Esophagus muscularis mucosa (tissue), 4 donors: ENCODE data around the gene OR2L2. TPM values are rescaled to one million over a fixed set of nuclear protein-coding genes. Genes with fewer than 3 reads are reported as not detected.

Source experiments
- DNase-seq: peaks from one replicate; pipeline ENCODE4 v3.0.0-alpha.2; 2017; ENCODE audit errors: extremely low spot score
- H3K27ac ChIP-seq, 4 donors: fragments of 200-600 bp; sonication (generic); replicated peaks in 1 of 4; 1 replicate in 3 of 4; 2 replicates in 1 of 4; pipeline ENCODE4 v1.5.1; 2016 to 2019; ENCODE audit warnings: mild to moderate bottlenecking in 1 of 4
- H3K27me3 ChIP-seq, 4 donors: fragments of 200-600 bp; sonication (generic); one replicate each; pipeline versions ENCODE4 v1.5.1 to v1.6.0; 2016 to 2019
- H3K36me3 ChIP-seq, 4 donors: fragments of 200-600 bp; sonication (generic); one replicate each; pipeline ENCODE4 v1.5.1; 2016 to 2019
- H3K4me1 ChIP-seq, 4 donors: fragments of 200-600 bp; sonication (generic); one replicate each; pipeline ENCODE4 v1.5.1; 2016 to 2019
- H3K4me3 ChIP-seq, 4 donors: fragments of 200-600 bp; sonication (generic); 1 replicate in 2 of 4; 2 replicates in 2 of 4; pipeline ENCODE4 v1.5.1; 2016 to 2019; ENCODE audit warnings: mild to moderate bottlenecking in 4 of 4, moderate library complexity in 1 of 4
- H3K9me3 ChIP-seq, 4 donors: fragments of 200-600 bp; sonication (generic); 1 replicate in 3 of 4; 2 replicates in 1 of 4; pipeline ENCODE4 v1.5.1; 2016 to 2019
- EP300 ChIP-seq: sonication (generic); formaldehyde crosslinking; IDR thresholded peaks from one replicate; pipeline ENCODE4 v1.6.1; 2017; ENCODE audit warnings: antibody characterized with exemption
- POLR2A ChIP-seq: fragments of 450-650 bp; IDR thresholded peaks from one replicate; pipeline ENCODE4 v1.6.1; 2017; ENCODE audit warnings: antibody characterized with exemption, moderate library complexity, mild to moderate bottlenecking, low read depth
- POLR2AphosphoS5 ChIP-seq, 2 donors: sonication (generic); formaldehyde crosslinking; IDR thresholded peaks; one replicate each; pipeline ENCODE4 v1.6.1; 2017; ENCODE audit warnings: antibody characterized with exemption in 2 of 2
- WGBS: methylation state at CpG from one replicate; pipeline ENCODE4 v1.1.5; 2018; 5-methylcytosine and 5-hydroxymethylcytosine counted together
- intact Hi-C: fragments of 100-400 bp; cut with DNase I; formaldehyde crosslinking; loops from one replicate; pipeline ENCODE4 v1.15.1; 2023
- total RNA-seq, 4 donors: library from RNA; depleted of rRNA; stranded (reverse); fragments of >200 nt; gene quantifications; one replicate each; pipeline versions ENCODE4 v1.1.0 to v1.2.1, GENCODE V29; 2016
- TF ChIP-seq, protein P1 (sequence below), 3 experiments: fragments of 200-600 bp in 2 of 3; fragments of 450-650 bp in 1 of 3; sonication (generic) in 2 of 3; IDR thresholded peaks; one replicate each; pipeline ENCODE4 v1.5.1; 2017 to 2019; ENCODE audit warnings: antibody characterized with exemption in 3 of 3, mild to moderate bottlenecking in 2 of 3, moderate library complexity in 1 of 3

Gene OR2L2
- not detected for total RNA-seq

- DNase-seq: no peak
- WGBS: 51% methylated on average over 2 of the region's 2 CpGs
- no peak within 1 kb of the TSS for H3K4me3 ChIP-seq
- TF ChIP-seq POLR2AphosphoS5 (IDR thresholded peaks at IDR 0.05) (no peak), EP300 (no peak), POLR2A (no peak)
- TF ChIP-seq, protein P1, sequence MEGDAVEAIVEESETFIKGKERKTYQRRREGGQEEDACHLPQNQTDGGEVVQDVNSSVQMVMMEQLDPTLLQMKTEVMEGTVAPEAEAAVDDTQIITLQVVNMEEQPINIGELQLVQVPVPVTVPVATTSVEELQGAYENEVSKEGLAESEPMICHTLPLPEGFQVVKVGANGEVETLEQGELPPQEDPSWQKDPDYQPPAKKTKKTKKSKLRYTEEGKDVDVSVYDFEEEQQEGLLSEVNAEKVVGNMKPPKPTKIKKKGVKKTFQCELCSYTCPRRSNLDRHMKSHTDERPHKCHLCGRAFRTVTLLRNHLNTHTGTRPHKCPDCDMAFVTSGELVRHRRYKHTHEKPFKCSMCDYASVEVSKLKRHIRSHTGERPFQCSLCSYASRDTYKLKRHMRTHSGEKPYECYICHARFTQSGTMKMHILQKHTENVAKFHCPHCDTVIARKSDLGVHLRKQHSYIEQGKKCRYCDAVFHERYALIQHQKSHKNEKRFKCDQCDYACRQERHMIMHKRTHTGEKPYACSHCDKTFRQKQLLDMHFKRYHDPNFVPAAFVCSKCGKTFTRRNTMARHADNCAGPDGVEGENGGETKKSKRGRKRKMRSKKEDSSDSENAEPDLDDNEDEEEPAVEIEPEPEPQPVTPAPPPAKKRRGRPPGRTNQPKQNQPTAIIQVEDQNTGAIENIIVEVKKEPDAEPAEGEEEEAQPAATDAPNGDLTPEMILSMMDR (IDR thresholded peaks at IDR 0.05): no peak
- no peak within 1 kb of the TSS for H3K27ac ChIP-seq
- no peaks in the 10 kb centered on the region for H3K36me3 ChIP-seq
- H3K9me3 ChIP-seq: peaks cover 0 to 14% (median 4%) of the 10 kb centered on the region in 4 donors
- H3K4me1 ChIP-seq: no peaks in the 10 kb centered on the region
- intact Hi-C loops: no loop called here
- H3K27me3 ChIP-seq: no peaks in the 10 kb centered on the region
These were observed at the start of gene OR2L2 for GRCh38 chr1:248029770-248030169. Gene OR2L2, plus strand, starts transcription at chr1:248030070. Its CDS starts 8,198 bp downstream, at chr1:248038268.

DNA sequence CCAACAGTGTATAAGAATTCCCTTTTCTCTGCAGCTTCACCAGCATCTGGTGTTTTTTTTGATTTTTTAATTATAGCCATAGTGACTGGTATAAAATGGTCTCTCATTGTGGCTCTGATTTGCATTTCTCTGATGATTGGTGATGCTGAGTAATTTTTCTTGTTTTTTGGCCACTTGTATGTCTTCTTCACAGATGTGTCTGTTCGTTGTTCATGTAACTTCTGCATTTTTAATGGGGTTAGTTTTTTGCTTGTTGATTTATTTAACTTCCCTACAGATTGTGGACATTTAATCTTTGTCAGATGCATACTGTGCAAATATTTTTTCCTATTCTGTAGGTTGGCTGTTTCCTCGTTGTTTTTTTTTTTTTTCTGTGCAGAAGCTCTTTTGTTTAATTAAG, 36.9 kb upstream of the OR2L2 start:
- H3K4me1 ChIP-seq: no peaks in the 10 kb centered on the region

GRCh38 chr1:247998811-247999210, 31.1 kb upstream of the OR2L2 start:
- 30% methylated on average over 2 of the region's 2 CpGs for WGBS
- no peaks in the 10 kb centered on the region for H3K27me3 ChIP-seq
- H3K36me3 ChIP-seq: no peaks in the 10 kb centered on the region
- no peak for TF ChIP-seq EP300
- TF ChIP-seq POLR2A: no peak
- TF ChIP-seq POLR2AphosphoS5 (IDR thresholded peaks at IDR 0.05): no peak
- TF ChIP-seq, protein P1 (IDR thresholded peaks at IDR 0.05): no peak
- H3K27ac ChIP-seq: no peak overlapping the region
- H3K4me1 ChIP-seq: no peaks in the 10 kb centered on the region
- no peak for DNase-seq
- H3K4me3 ChIP-seq: no peak overlapping the region
- intact Hi-C loops: no loop called here
- no peaks in the 10 kb centered on the region for H3K9me3 ChIP-seq

More for the DNA sequence above, 36.9 kb upstream of the OR2L2 start:
- Histone ChIP-seq H3K4me3 (no peak overlapping the region), H3K27ac (no peak overlapping the region), H3K36me3 (no peaks in the 10 kb centered on the region), H3K27me3 (no peaks in the 10 kb centered on the region), H3K9me3 (no peaks in the 10 kb centered on the region)
- no peak for DNase-seq
- intact Hi-C loops: no loop called here
- no peak for TF ChIP-seq POLR2A
- TF ChIP-seq EP300: no peak
- TF ChIP-seq POLR2AphosphoS5 (IDR thresholded peaks at IDR 0.05): no peak
- TF ChIP-seq, protein P1 (IDR thresholded peaks at IDR 0.05): no peak
- WGBS: 47% methylated on average over 2 of the region's 2 CpGs

- H3K4me3 ChIP-seq: no peak overlapping the region
- DNase-seq: no peak
- no peak overlapping the region for H3K27ac ChIP-seq
- H3K4me1 ChIP-seq: no peaks in the 10 kb centered on the region
- H3K36me3 ChIP-seq: no peaks in the 10 kb centered on the region
- no peak for TF ChIP-seq POLR2A
- no peak for TF ChIP-seq EP300
- no peak for TF ChIP-seq POLR2AphosphoS5 (IDR thresholded peaks at IDR 0.05)
- TF ChIP-seq, protein P1 (IDR thresholded peaks at IDR 0.05): no peak
- intact Hi-C loops: no loop called here
- no peaks in the 10 kb centered on the region for H3K9me3 ChIP-seq
- 81% methylated on average over 1 of the region's 1 CpG for WGBS
- no peaks in the 10 kb centered on the region for H3K27me3 ChIP-seq
These were observed 29.7 kb upstream of the OR2L2 start for GRCh38 chr1:248000169-248000568.

- WGBS: 64% methylated on average over 1 of the region's 1 CpG
These were observed 22.1 kb upstream of the OR2L2 start for GRCh38 chr1:248007778-248008177.

More at GRCh38 chr1:248007778-248008177, 22.1 kb upstream of the OR2L2 start:
- no peak for TF ChIP-seq POLR2A
- no peak for TF ChIP-seq EP300
- TF ChIP-seq, protein P1 (IDR thresholded peaks at IDR 0.05): no peak
- TF ChIP-seq POLR2AphosphoS5 (IDR thresholded peaks at IDR 0.05): no peak
- DNase-seq: no peak
- H3K9me3 ChIP-seq: peaks cover 0 to 35% (median 14%) of the 10 kb centered on the region in 4 donors
- H3K27me3 ChIP-seq: no peaks in the 10 kb centered on the region
- H3K4me3 ChIP-seq: no peak overlapping the region
- intact Hi-C loops: no loop called here
- no peaks in the 10 kb centered on the region for H3K4me1 ChIP-seq
- no peaks in the 10 kb centered on the region for H3K36me3 ChIP-seq
- H3K27ac ChIP-seq: no peak overlapping the region
